CD14-positive monocyte (primary cell): Measurements from ENCODE around the gene TXLNB. TPM values are rescaled to one million over a fixed set of nuclear protein-coding genes. Genes with fewer than 3 reads are reported as not detected.

Source experiments
- DNase-seq, 3 donors: peaks; one replicate each; pipeline ENCODE4 v3.0.0-alpha.2; 2011 to 2022
- H2AFZ ChIP-seq: 2 replicates; pipeline ENCODE4 v1.6.0; 2012; ENCODE audit warnings: mild to moderate bottlenecking, low read depth, low read length, inconsistent platforms; ENCODE audit not compliant: insufficient read depth, poor library complexity, severe bottlenecking
- H3K27ac ChIP-seq, 2 donors: 1 replicate in 1 of 2; 2 replicates in 1 of 2; pipeline ENCODE4 v1.5.1; 2012 to 2013; ENCODE audit warnings: low read length in 2 of 2, control low read depth in 1 of 2, inconsistent platforms in 1 of 2, low read depth in 1 of 2, mild to moderate bottlenecking in 1 of 2
- H3K27me3 ChIP-seq, 2 donors: one replicate each; pipeline versions ENCODE4 v1.6.0 to v1.6.1; 2011 to 2013; ENCODE audit warnings: low read length in 2 of 2; ENCODE audit not compliant: control insufficient read depth in 2 of 2, insufficient read depth in 2 of 2
- H3K36me3 ChIP-seq, 2 donors: replicated peaks in 1 of 2; 1 replicate in 1 of 2; 2 replicates in 1 of 2; pipeline versions ENCODE4 v1.5.1 to v1.6.1; 2012 to 2013; ENCODE audit warnings: low read length in 2 of 2, control low read depth in 1 of 2, inconsistent platforms in 1 of 2, mild to moderate bottlenecking in 1 of 2; ENCODE audit not compliant: insufficient read depth in 2 of 2, control insufficient read depth in 1 of 2
- H3K4me1 ChIP-seq, 2 donors: 1 replicate in 1 of 2; 2 replicates in 1 of 2; pipeline versions ENCODE4 v1.5.1 to v1.6.1; 2012 to 2013; ENCODE audit warnings: low read length in 2 of 2, control low read depth in 1 of 2, inconsistent platforms in 1 of 2, mild to moderate bottlenecking in 1 of 2, moderate library complexity in 1 of 2; ENCODE audit not compliant: insufficient read depth in 2 of 2, control insufficient read depth in 1 of 2
- H3K4me2 ChIP-seq: replicated peaks from 2 replicates; pipeline ENCODE3; 2012; ENCODE audit warnings: low read length, moderate library complexity, mild to moderate bottlenecking; ENCODE audit not compliant: poor library complexity, severe bottlenecking; ENCODE audit errors: extremely low read depth
- H3K4me3 ChIP-seq, 3 experiments: fragments of 200-600 bp in 1 of 3; sonication (generic) in 1 of 3; replicated peaks in 1 of 3; 1 replicate in 2 of 3; 2 replicates in 1 of 3; pipeline ENCODE4 v1.5.1; 2011 to 2013; ENCODE audit warnings: low read length in 3 of 3, mild to moderate bottlenecking in 3 of 3, control low read depth in 2 of 3, low read depth in 2 of 3, inconsistent platforms in 1 of 3, moderate library complexity in 1 of 3
- H3K79me2 ChIP-seq: 2 replicates; pipeline ENCODE4 v1.6.0; 2012; ENCODE audit warnings: mild to moderate bottlenecking, control low read depth, inconsistent platforms, low read length, moderate library complexity; ENCODE audit not compliant: insufficient read depth
- H3K9ac ChIP-seq: 2 replicates; pipeline ENCODE4 v1.6.0; 2017; ENCODE audit warnings: low read length, mild to moderate bottlenecking; ENCODE audit not compliant: insufficient read depth, poor library complexity, severe bottlenecking
- H3K9me3 ChIP-seq, 2 donors: replicated peaks in 1 of 2; 1 replicate in 1 of 2; 2 replicates in 1 of 2; pipeline versions ENCODE4 v1.5.1 to v1.6.1; 2012 to 2013; ENCODE audit warnings: low read length in 2 of 2, control low read depth in 1 of 2; ENCODE audit not compliant: control insufficient read depth in 1 of 2, insufficient read depth in 1 of 2
- H4K20me1 ChIP-seq: 2 replicates; pipeline ENCODE4 v1.6.0; 2012; ENCODE audit warnings: mild to moderate bottlenecking, low read length, control low read depth, moderate library complexity; ENCODE audit not compliant: insufficient read depth
- H3K27ac Mint-ChIP-seq, 7 donors: one replicate each; pipeline ENCODE4 v1.8.0; 2020; ENCODE audit warnings: mild to moderate bottlenecking in 7 of 7, mixed read lengths in 7 of 7, moderate library complexity in 6 of 7, inconsistent platforms in 2 of 7
- H3K27me3 Mint-ChIP-seq, 3 donors: one replicate each; pipeline ENCODE4 v1.8.0; 2021 to 2022; ENCODE audit warnings: low read depth in 3 of 3, mild to moderate bottlenecking in 3 of 3, mixed read lengths in 3 of 3, moderate library complexity in 3 of 3, inconsistent platforms in 1 of 3
- H3K36me3 Mint-ChIP-seq, 2 donors: one replicate each; pipeline ENCODE4 v1.8.0; 2020; ENCODE audit warnings: mixed read lengths in 2 of 2, inconsistent platforms in 1 of 2, mild to moderate bottlenecking in 1 of 2
- H3K4me1 Mint-ChIP-seq: one replicate; pipeline ENCODE4 v1.8.0; 2020; ENCODE audit warnings: mild to moderate bottlenecking, mixed read lengths
- H3K4me3 Mint-ChIP-seq, 2 donors: one replicate each; pipeline ENCODE4 v1.8.0; 2020; ENCODE audit warnings: mild to moderate bottlenecking in 2 of 2, mixed read lengths in 2 of 2, moderate library complexity in 1 of 2
- H3K9me3 Mint-ChIP-seq, 7 donors: one replicate each; pipeline ENCODE4 v1.8.0; 2020 to 2022; ENCODE audit warnings: mixed read lengths in 7 of 7, mild to moderate bottlenecking in 6 of 7, moderate library complexity in 6 of 7, inconsistent platforms in 2 of 7
- CTCF ChIP-seq: fragments of 200-600 bp; IDR thresholded peaks from one replicate; pipeline ENCODE4 v1.8.0; 2022; ENCODE audit warnings: antibody characterized with exemption, mild to moderate bottlenecking
- whole genome bisulfite sequencing: methylation state at CpG from one replicate; pipeline ENCODE4 v1.1.5; 2013; ENCODE audit warnings: missing lambda C conversion rate; ENCODE audit not compliant: insufficient coverage; 5-methylcytosine and 5-hydroxymethylcytosine counted together
- intact Hi-C, 2 donors: fragments of 100-400 bp; cut with micrococcal nuclease; formaldehyde crosslinking; loops; one replicate each; pipeline versions ENCODE4 v1.15.0 to v1.15.1; 2023
- polyA plus RNA-seq, 3 donors: library from polyadenylated mRNA; depleted of rRNA in 1 of 3; unstranded in 2 of 3; stranded (reverse) in 1 of 3; fragments of 300-500 nt in 2 of 3; fragments of >200 nt in 1 of 3; fragmentation: Illumina TruSeq in 2 of 3; gene quantifications; 1 replicate in 2 of 3; 2 replicates in 1 of 3; pipeline ENCODE4 v1.2.3, GENCODE V29; 2012 to 2021

TXLNB gene
- polyA plus RNA-seq, 3 donors = 0.04 to 0.25 (median 0.14) TPM

- H4K20me1 ChIP-seq = no peaks in the 10 kb centered on the region
- peak overlapping the region; percentile 96 to 98 (median 97) for H3K27ac Mint-ChIP-seq
- H3K36me3 Mint-ChIP-seq = no peaks in the 10 kb centered on the region
- H3K4me3 ChIP-seq = peak overlapping the region in 2 of 3 experiments; percentile 38 to 56
- H3K27me3 ChIP-seq = no peaks in the 10 kb centered on the region
- peaks cover 0 to 1% (median 0%) of the 10 kb centered on the region in 3 donors for H3K27me3 Mint-ChIP-seq
- no peaks in the 10 kb centered on the region for H3K79me2 ChIP-seq
- WGBS = 0% methylated on average over 2 of the region's 5 CpGs
- peaks cover 32 to 39% of the 10 kb centered on the region in 2 donors for H3K4me1 ChIP-seq
- H3K9me3 Mint-ChIP-seq = peaks cover 0 to 2% (median 0%) of the 10 kb centered on the region in 7 donors
- H3K36me3 ChIP-seq = no peaks in the 10 kb centered on the region
- no peak for TF ChIP-seq CTCF
- intact Hi-C loops = loop anchor here (5.0 to 10.0 kb wide), 2 partner anchors 46 to 74 kb away; no protein-coding TSS in a partner anchor
- H3K27ac ChIP-seq = peak overlapping the region; percentile 82 to 94
- peaks cover 36% of the 10 kb centered on the region for H3K4me1 Mint-ChIP-seq
- H3K4me2 ChIP-seq = peak overlapping the region; percentile 74
- peak overlapping the region; percentile 46 for H3K9ac ChIP-seq
- peak overlapping the region; percentile 25 to 82 for H3K4me3 Mint-ChIP-seq
- H2AFZ ChIP-seq = peak overlapping the region; percentile 66
- DNase-seq = peak; percentile 80 to 89 (median 87)
- no peaks in the 10 kb centered on the region for H3K9me3 ChIP-seq
Observed at GRCh38 chr6:139290787-139291311, 949 bp downstream of the TXLNB start.

- Mint-ChIP-seq H3K4me3 (no peak overlapping the region), H3K27me3 (peaks cover 0 to 1% (median 0%) of the 10 kb centered on the region in 3 donors)
Observed at GRCh38 chr6:139289233-139289632, 2.6 kb downstream of the TXLNB start.

More at GRCh38 chr6:139289233-139289632, 2.6 kb downstream of the TXLNB start:
- no peak overlapping the region for H3K4me2 ChIP-seq
- H3K27me3 ChIP-seq = no peaks in the 10 kb centered on the region
- no peak for DNase-seq
- peaks cover 0 to 1% (median 0%) of the 10 kb centered on the region in 7 donors for H3K9me3 Mint-ChIP-seq
- intact Hi-C loops = no loop called here
- no peaks in the 10 kb centered on the region for H3K9me3 ChIP-seq
- no peak overlapping the region for H3K27ac ChIP-seq
- H4K20me1 ChIP-seq = no peaks in the 10 kb centered on the region
- no peaks in the 10 kb centered on the region for H3K36me3 Mint-ChIP-seq
- no peak for TF ChIP-seq CTCF
- H3K36me3 ChIP-seq = no peaks in the 10 kb centered on the region
- peaks cover 31% of the 10 kb centered on the region for H3K4me1 Mint-ChIP-seq
- WGBS = 98% methylated on average over 6 of the region's 10 CpGs
- no peak overlapping the region for H3K27ac Mint-ChIP-seq
- H3K4me3 ChIP-seq = no peak overlapping the region
- no peak overlapping the region for H2AFZ ChIP-seq
- no peak overlapping the region for H3K9ac ChIP-seq
- H3K4me1 ChIP-seq = peaks cover 30 to 33% of the 10 kb centered on the region in 2 donors
- no peaks in the 10 kb centered on the region for H3K79me2 ChIP-seq
